Activated CD8-positive, alpha-beta T cell treated with anti-CD3 and anti-CD28 coated beads for 36 hours (primary cell): ENCODE results near the gene CPEB3. TPM values are rescaled to one million over a fixed set of nuclear protein-coding genes. Genes with fewer than 3 reads are reported as not detected.

Experiments
- ATAC-seq: fragments of 200-7000 bp; cut with Tn5 transposase; one replicate; pipeline ENCODE4 v1.10.0; 2021; ENCODE audit warnings: mild to moderate bottlenecking, moderate library complexity
- CTCF ChIA-PET: fragments of 350-600 bp; sonication (Branson Sonifier 250); formaldehyde crosslinking; loops from one replicate; lab custom pipeline; 2021; ENCODE audit warnings: antibody characterized with exemption; lab: Charles Lee
- POLR2A ChIA-PET: fragments of 350-600 bp; sonication (Branson Sonifier 250); formaldehyde crosslinking; loops from one replicate; lab custom pipeline; 2021; ENCODE audit warnings: antibody characterized with exemption; lab: Charles Lee
- DNase-seq: peaks from one replicate; pipeline ENCODE4 v3.0.0-alpha.2; 2020
- H3K27ac Mint-ChIP-seq: one replicate; pipeline ENCODE4 v1.8.0; 2021; ENCODE audit warnings: mild to moderate bottlenecking, mixed read lengths
- H3K27me3 Mint-ChIP-seq: one replicate; pipeline ENCODE4 v1.8.0; 2021; ENCODE audit warnings: mixed read lengths
- H3K36me3 Mint-ChIP-seq: one replicate; pipeline ENCODE4 v1.8.0; 2021; ENCODE audit warnings: low read depth, mixed read lengths
- H3K4me1 Mint-ChIP-seq: one replicate; pipeline ENCODE4 v1.8.0; 2021; ENCODE audit warnings: low read depth, mixed read lengths
- H3K4me3 Mint-ChIP-seq: one replicate; pipeline ENCODE4 v1.8.0; 2021; ENCODE audit warnings: mild to moderate bottlenecking, moderate library complexity, mixed read lengths
- H3K9me3 Mint-ChIP-seq: one replicate; pipeline ENCODE4 v1.8.0; 2021; ENCODE audit warnings: mixed read lengths
- intact Hi-C: fragments of 100-400 bp; cut with micrococcal nuclease; formaldehyde crosslinking; loops from one replicate; pipeline ENCODE4 v1.10.0; 2022
- total RNA-seq, 2 experiments: library from RNA; stranded (reverse); gene quantifications; one replicate each; pipeline ENCODE4 v1.2.3, GENCODE V29; 2021
- TF ChIP-seq, protein P1 (sequence below): fragments of 200-600 bp; IDR thresholded peaks from one replicate; pipeline ENCODE4 v1.8.0; 2022; ENCODE audit warnings: antibody characterized with exemption, mild to moderate bottlenecking

CPEB3 gene
- total RNA-seq, 2 experiments from 2014 or later: 1.8 to 2.2 TPM

DNA sequence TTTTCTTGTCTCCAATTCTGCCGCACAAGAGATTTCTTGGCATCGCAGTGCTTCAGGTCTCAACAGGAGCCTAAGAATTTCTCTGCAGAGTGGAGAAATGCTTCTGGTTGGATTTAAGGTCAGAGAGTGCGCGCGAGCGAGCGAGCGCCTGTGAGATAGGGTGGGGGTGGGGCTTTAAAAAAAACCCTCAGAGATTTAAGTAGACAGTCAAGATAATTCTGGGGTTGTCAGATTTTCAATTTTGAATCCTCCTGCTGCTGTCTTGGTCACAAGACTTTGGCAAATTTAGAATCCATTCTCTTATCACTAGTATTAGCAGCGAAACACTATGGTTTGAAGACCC is 49.7 kb downstream of the CPEB3 start:
- POLR2A ChIA-PET: no interaction called here
- peaks cover 32% of the 10 kb centered on the region for H3K4me1 Mint-ChIP-seq
- TF ChIP-seq, protein P1, sequence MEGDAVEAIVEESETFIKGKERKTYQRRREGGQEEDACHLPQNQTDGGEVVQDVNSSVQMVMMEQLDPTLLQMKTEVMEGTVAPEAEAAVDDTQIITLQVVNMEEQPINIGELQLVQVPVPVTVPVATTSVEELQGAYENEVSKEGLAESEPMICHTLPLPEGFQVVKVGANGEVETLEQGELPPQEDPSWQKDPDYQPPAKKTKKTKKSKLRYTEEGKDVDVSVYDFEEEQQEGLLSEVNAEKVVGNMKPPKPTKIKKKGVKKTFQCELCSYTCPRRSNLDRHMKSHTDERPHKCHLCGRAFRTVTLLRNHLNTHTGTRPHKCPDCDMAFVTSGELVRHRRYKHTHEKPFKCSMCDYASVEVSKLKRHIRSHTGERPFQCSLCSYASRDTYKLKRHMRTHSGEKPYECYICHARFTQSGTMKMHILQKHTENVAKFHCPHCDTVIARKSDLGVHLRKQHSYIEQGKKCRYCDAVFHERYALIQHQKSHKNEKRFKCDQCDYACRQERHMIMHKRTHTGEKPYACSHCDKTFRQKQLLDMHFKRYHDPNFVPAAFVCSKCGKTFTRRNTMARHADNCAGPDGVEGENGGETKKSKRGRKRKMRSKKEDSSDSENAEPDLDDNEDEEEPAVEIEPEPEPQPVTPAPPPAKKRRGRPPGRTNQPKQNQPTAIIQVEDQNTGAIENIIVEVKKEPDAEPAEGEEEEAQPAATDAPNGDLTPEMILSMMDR: no peak
- intact Hi-C loops: loop anchor here (5.0 kb wide), 1 partner anchor 51 kb away; the partner anchor contains the start of genes CPEB3 and MARCHF5
- H3K4me3 Mint-ChIP-seq: peak overlapping the region; percentile 80
- ATAC-seq (no peak), DNase-seq (peak; percentile 19)
- CTCF ChIA-PET: no interaction called here
- peaks cover 6% of the 10 kb centered on the region for H3K36me3 Mint-ChIP-seq
- H3K9me3 Mint-ChIP-seq: no peaks in the 10 kb centered on the region
- H3K27me3 Mint-ChIP-seq: peaks cover 3% of the 10 kb centered on the region
- no peak overlapping the region for H3K27ac Mint-ChIP-seq

DNA sequence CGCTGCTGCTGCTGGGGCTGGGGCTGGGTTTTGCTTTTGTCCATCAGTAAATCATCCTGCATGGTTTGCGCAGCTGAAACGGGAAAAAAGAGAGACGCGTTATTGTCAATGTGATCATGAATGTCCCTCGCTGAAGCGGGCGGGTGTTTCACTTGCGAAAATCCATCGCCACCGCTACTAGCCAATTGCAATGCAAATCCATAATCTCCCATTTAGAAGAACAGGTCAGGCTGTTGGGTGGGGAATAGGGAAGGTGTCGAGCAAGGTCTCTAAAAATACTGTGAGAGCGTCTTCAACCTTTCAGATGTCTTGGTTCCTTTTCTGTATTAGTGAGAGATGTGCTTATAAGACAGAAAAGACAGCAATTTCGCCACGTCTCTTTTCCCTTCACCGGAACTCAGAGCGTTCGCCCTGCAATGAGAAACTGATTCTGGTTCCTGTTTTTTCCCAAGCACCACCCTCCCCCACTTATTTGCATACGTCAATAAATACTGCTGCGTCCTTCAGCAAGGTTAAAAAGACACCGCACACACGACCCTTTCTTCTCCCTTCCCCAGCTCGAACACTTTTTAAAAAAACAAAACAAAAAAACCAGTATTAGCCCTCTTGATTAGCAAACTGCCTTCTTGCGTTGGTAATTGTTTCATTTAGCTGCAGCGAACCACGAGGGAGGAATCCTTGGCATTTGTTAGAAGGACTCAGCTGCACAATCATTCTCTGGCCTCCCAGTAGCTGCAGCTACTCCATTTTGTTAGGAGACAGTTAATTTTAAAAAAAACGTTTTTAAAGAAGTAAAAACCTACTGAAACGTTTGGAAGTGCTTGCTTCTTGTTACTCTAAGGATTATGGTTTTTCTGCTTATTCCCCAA is 50.4 kb downstream of the CPEB3 start:
- Mint-ChIP-seq H3K9me3 (no peaks in the 10 kb centered on the region), H3K4me3 (peak overlapping the region; percentile 80), H3K4me1 (peaks cover 32% of the 10 kb centered on the region), H3K27me3 (peaks cover 3% of the 10 kb centered on the region), H3K27ac (no peak overlapping the region), H3K36me3 (peaks cover 6% of the 10 kb centered on the region)
- ChIA-PET CTCF (interaction anchor here (1.6 kb wide), 1 partner anchor 20 kb away, joined by 3 read pairs; no protein-coding TSS in a partner anchor), POLR2A (interaction anchor here (0.7 kb wide), 1 partner anchor 13 kb away, joined by 3 read pairs; no protein-coding TSS in a partner anchor)
- DNase-seq (peak; percentile 29), ATAC-seq (peak; percentile 17)
- TF ChIP-seq, protein P1: no peak
- intact Hi-C loops: loop anchor here (5.0 kb wide), 1 partner anchor 52 kb away; the partner anchor contains the start of genes CPEB3 and MARCHF5

DNA sequence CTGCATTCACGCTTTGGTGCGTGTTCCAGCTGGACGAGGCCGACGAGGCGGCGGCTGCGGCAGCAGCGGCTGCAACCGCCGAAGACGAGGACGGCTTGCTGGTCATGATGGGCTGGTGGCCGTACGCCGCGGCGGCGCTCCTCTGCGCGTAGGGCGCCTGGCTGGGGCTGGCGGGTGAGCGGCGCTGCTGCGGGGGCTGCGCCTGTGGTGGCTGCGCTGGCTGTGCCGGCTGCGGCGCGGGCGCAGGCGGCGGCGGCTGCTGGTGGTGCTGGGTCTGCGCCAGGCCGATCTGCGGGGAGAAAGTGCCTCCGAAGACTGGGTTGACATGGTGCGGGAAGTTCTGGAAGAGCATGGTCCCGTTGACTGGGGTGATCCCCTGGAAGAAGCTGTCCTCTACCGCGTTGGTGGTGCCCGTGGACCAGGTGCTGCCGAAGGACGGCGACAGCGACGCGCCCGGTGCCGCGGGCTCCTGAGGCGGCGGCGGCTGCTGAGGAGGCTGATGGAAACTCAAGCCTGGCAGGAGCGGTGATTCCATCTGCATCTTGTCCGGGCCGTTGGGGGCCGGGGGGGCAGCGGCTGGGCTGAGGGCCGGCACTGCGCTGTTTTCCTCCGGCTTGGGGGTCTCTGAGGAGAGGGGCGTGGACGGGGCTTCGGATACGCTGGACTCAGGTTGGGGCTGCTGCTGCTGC is 51.1 kb downstream of the CPEB3 start:
- Mint-ChIP-seq H3K36me3 (peaks cover 6% of the 10 kb centered on the region), H3K9me3 (no peaks in the 10 kb centered on the region), H3K4me3 (peak overlapping the region; percentile 80), H3K4me1 (peaks cover 31% of the 10 kb centered on the region), H3K27me3 (peaks cover 3% of the 10 kb centered on the region), H3K27ac (no peak overlapping the region)
- peak; percentile 78 for ATAC-seq
- DNase-seq: peak; percentile 45
- TF ChIP-seq, protein P1: no peak
- intact Hi-C loops: loop anchor here (5.0 kb wide), 1 partner anchor 53 kb away; the partner anchor contains the start of genes CPEB3 and MARCHF5
- ChIA-PET POLR2A (interaction anchor here (0.7 kb wide), 1 partner anchor 14 kb away, joined by 3 read pairs; no protein-coding TSS in a partner anchor), CTCF (interaction anchor here (0.9 to 1.6 kb wide), 2 partner anchors 19 to 51 kb away, joined by 3 read pairs; partner anchors contain the start of genes CPEB3 and MARCHF5)

DNA sequence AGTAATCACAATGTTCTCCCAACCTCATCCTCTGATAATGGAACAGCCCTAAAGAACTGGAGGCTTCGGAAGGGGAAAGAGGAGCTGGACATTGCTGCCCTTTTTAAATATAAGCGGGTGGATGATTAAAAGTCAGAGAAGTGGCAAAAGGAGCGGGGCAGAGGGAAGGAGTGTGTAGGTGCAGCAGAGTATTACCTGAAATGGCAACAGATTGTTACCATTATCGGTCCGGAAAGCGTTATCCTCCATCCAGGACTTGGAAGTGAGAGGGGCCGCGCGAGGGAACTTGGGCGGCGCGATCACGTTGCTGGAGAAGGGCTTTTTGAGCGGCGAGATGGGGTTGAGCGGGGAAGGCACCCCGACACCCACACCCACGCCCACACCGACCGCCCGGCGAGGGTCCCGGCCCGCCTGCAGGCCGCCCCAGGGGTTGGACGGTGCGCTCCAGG is 51.7 kb downstream of the CPEB3 start:
- CTCF ChIA-PET: interaction anchor here (0.9 to 1.6 kb wide), 2 partner anchors 18 to 52 kb away, joined by 3 read pairs; partner anchors contain the start of genes CPEB3 and MARCHF5
- H3K4me1 Mint-ChIP-seq: peaks cover 30% of the 10 kb centered on the region
- H3K9me3 Mint-ChIP-seq: no peaks in the 10 kb centered on the region

More for the DNA sequence above, 51.7 kb downstream of the CPEB3 start:
- peaks cover 3% of the 10 kb centered on the region for H3K27me3 Mint-ChIP-seq
- POLR2A ChIA-PET: no interaction called here
- ATAC-seq (no peak), DNase-seq (no peak)
- no peak overlapping the region for H3K27ac Mint-ChIP-seq
- peaks cover 6% of the 10 kb centered on the region for H3K36me3 Mint-ChIP-seq
- TF ChIP-seq, protein P1: no peak
- peak overlapping the region; percentile 53 for H3K4me3 Mint-ChIP-seq
- intact Hi-C loops: no loop called here
